IMR-90 (cell line): ENCODE results near the gene ZBTB8A. TPM values are rescaled to one million over a fixed set of nuclear protein-coding genes. Genes with fewer than 3 reads are reported as not detected.
A peak's percentile ranks its signal among the peaks of the same experiment; 100 is the strongest.

Experiments
- ATAC-seq: fragments of 200-7000 bp; cut with Tn5 transposase; 2 replicates; pipeline ENCODE4 v1.9.1; 2020; ENCODE audit warnings: low read depth, mild to moderate bottlenecking, moderate library complexity
- BruUV-seq: library from RNA; stranded (reverse); fragments of 400-500 nt; replicated peaks from 2 replicates; lab custom pipeline; 2021; lab: Mats Ljungman, UMichigan
- CTCF ChIA-PET: fragments of 300-600 bp; formaldehyde crosslinking; extraction: SDS; loops from one replicate; lab custom pipeline; 2021; ENCODE audit warnings: antibody characterized with exemption; lab: Yijun Ruan, JAX
- POLR2A ChIA-PET: fragments of 300-600 bp; sonication (Branson Sonifier 250); formaldehyde crosslinking; loops from one replicate; lab custom pipeline; 2022; ENCODE audit warnings: antibody characterized with exemption; ENCODE audit not compliant: unreplicated experiment; lab: Charles Lee
- DNase-seq: peaks from one replicate; pipeline ENCODE4 v3.0.0; 2013
- H2AFZ ChIP-seq: replicated peaks from 2 replicates; pipeline ENCODE3; 2013; ENCODE audit warnings: low read length, mild to moderate bottlenecking; ENCODE audit not compliant: poor library complexity
- H2AK5ac ChIP-seq: 2 replicates; pipeline ENCODE4 v1.6.1; 2013; ENCODE audit warnings: low read depth, low read length, inconsistent platforms
- H2AK9ac ChIP-seq: replicated peaks from 2 replicates; pipeline ENCODE3; 2013; ENCODE audit warnings: mild to moderate bottlenecking, low read depth, low read length, moderate library complexity; ENCODE audit not compliant: poor library complexity
- H2BK120ac ChIP-seq: 2 replicates; pipeline ENCODE4 v1.6.1; 2013; ENCODE audit warnings: low read depth, low read length, inconsistent platforms
- H2BK15ac ChIP-seq: 3 replicates; pipeline ENCODE4 v1.6.1; 2013; ENCODE audit warnings: low read depth, low read length, inconsistent platforms
- H2BK20ac ChIP-seq: 2 replicates; pipeline ENCODE4 v1.6.1; 2013; ENCODE audit warnings: low read depth, mild to moderate bottlenecking, inconsistent platforms, low read length, moderate library complexity
- H2BK5ac ChIP-seq: 2 replicates; pipeline ENCODE4 v1.6.1; 2013; ENCODE audit warnings: mild to moderate bottlenecking, low read depth, low read length, inconsistent platforms; ENCODE audit not compliant: poor library complexity, severe bottlenecking
- H3K14ac ChIP-seq: replicated peaks from 2 replicates; pipeline ENCODE4 v1.6.1; 2013; ENCODE audit warnings: low read depth, low read length, inconsistent platforms
- H3K18ac ChIP-seq: 2 replicates; pipeline ENCODE4 v1.6.1; 2013; ENCODE audit warnings: low read depth, low read length, control low read depth
- H3K23ac ChIP-seq: 2 replicates; pipeline ENCODE4 v1.6.1; 2013; ENCODE audit warnings: low read depth, low read length, inconsistent platforms
- H3K27ac ChIP-seq: 2 replicates; pipeline ENCODE4 v1.5.1; 2013; ENCODE audit warnings: mild to moderate bottlenecking, control low read depth, low read length; ENCODE audit not compliant: insufficient read depth
- H3K27me3 ChIP-seq: 2 replicates; pipeline ENCODE4 v1.6.1; 2013; ENCODE audit warnings: low read length; ENCODE audit not compliant: control insufficient read depth, insufficient read depth
- H3K36me3 ChIP-seq: 2 replicates; pipeline ENCODE4 v1.6.1; 2013; ENCODE audit warnings: low read length, mixed read lengths; ENCODE audit not compliant: control insufficient read depth, insufficient read depth
- H3K4ac ChIP-seq: 2 replicates; pipeline ENCODE4 v1.6.1; 2013; ENCODE audit warnings: low read depth, low read length, inconsistent platforms
- H3K4me1 ChIP-seq: 2 replicates; pipeline ENCODE4 v1.6.1; 2013; ENCODE audit warnings: low read length, mixed read lengths; ENCODE audit not compliant: control insufficient read depth, insufficient read depth
- H3K4me2 ChIP-seq: 2 replicates; pipeline ENCODE4 v1.6.1; 2013; ENCODE audit warnings: low read depth, mild to moderate bottlenecking, control low read depth, low read length, moderate library complexity
- H3K4me3 ChIP-seq: 2 replicates; pipeline ENCODE4 v1.5.1; 2013; ENCODE audit warnings: low read depth, mild to moderate bottlenecking, control low read depth, low read length, moderate library complexity; ENCODE audit not compliant: insufficient read depth
- H3K56ac ChIP-seq: 2 replicates; pipeline ENCODE4 v1.6.1; 2013; ENCODE audit warnings: low read length, inconsistent platforms; ENCODE audit not compliant: insufficient read depth; ENCODE audit errors: extremely low read depth
- H3K79me1 ChIP-seq, 2 experiments: 2 replicates each; pipeline ENCODE4 v1.6.1; 2013; ENCODE audit warnings: low read length in 2 of 2, inconsistent platforms in 1 of 2, low read depth in 1 of 2
- H3K9ac ChIP-seq: 2 replicates; pipeline ENCODE4 v1.6.1; 2013; ENCODE audit warnings: low read depth, low read length, control low read depth
- H3K9me1 ChIP-seq: 2 replicates; pipeline ENCODE4 v1.6.1; 2013; ENCODE audit warnings: low read length, inconsistent platforms; ENCODE audit not compliant: insufficient read depth
- H3K9me3 ChIP-seq: 2 replicates; pipeline ENCODE4 v1.6.1; 2013; ENCODE audit warnings: low read length; ENCODE audit not compliant: control insufficient read depth, insufficient read depth
- H4K20me1 ChIP-seq: 2 replicates; pipeline ENCODE4 v1.6.1; 2013; ENCODE audit warnings: low read length, inconsistent platforms; ENCODE audit not compliant: insufficient read depth
- H4K5ac ChIP-seq: 2 replicates; pipeline ENCODE4 v1.6.1; 2013; ENCODE audit warnings: mild to moderate bottlenecking, low read depth, low read length, control low read depth
- H4K8ac ChIP-seq, 2 experiments: 2 replicates each; pipeline ENCODE4 v1.6.1; 2013; ENCODE audit warnings: low read depth in 2 of 2, low read length in 2 of 2, control low read depth in 1 of 2, inconsistent platforms in 1 of 2
- H4K91ac ChIP-seq: 2 replicates; pipeline ENCODE4 v1.6.1; 2013; ENCODE audit warnings: low read depth, low read length, inconsistent platforms; ENCODE audit not compliant: insufficient read depth
- CEBPB ChIP-seq: IDR thresholded peaks from 2 replicates; pipeline ENCODE4 v1.6.1; 2012; ENCODE audit warnings: low read depth, low read length, improper control_type of control experiment
- MXI1 ChIP-seq: IDR thresholded peaks from 2 replicates; pipeline ENCODE4 v1.6.1; 2012; ENCODE audit warnings: low read depth, mild to moderate bottlenecking, low read length, moderate library complexity, borderline replicate concordance
- POLR2A ChIP-seq: IDR thresholded peaks from 2 replicates; pipeline ENCODE4 v1.6.1; 2012; ENCODE audit warnings: mild to moderate bottlenecking, low read depth, low read length
- WGBS, 2 experiments: methylation state at CpG; one replicate each; pipeline versions ENCODE4 v1.1.5 to v1.1.7; 2013; ENCODE audit warnings: missing lambda C conversion rate in 2 of 2; ENCODE audit not compliant: insufficient read length in 1 of 2; ENCODE audit errors: extremely low coverage in 2 of 2; 5-methylcytosine and 5-hydroxymethylcytosine counted together
- dilution Hi-C: fragments of 300-500 bp; cut with HindIII; formaldehyde crosslinking; loops from one replicate; pipeline ENCODE4 v1.14.3; 2018; ENCODE audit warnings: low sequenced_read_pairs; ENCODE audit not compliant: unreplicated experiment
- in situ Hi-C: fragments of 300-500 bp; cut with MboI; formaldehyde crosslinking; loops from 3 replicates; pipeline ENCODE4 v1.14.3; 2019; ENCODE audit warnings: low sequenced_read_pairs, inconsistent platforms, mixed read lengths
- intact Hi-C: fragments of 100-400 bp; cut with micrococcal nuclease; formaldehyde crosslinking; loops from 2 replicates; pipeline ENCODE4 v1.10.0; 2022
- polyA plus RNA-seq, 3 experiments: library from polyadenylated mRNA; depleted of rRNA; stranded (reverse); fragments of >200 nt; gene quantifications; 2 replicates each; pipeline ENCODE4 v1.2.3, GENCODE V29; 2012; ENCODE audit warnings: low replicate concordance in 1 of 3
- total RNA-seq: library from RNA; depleted of rRNA; stranded (reverse); fragments of >200 nt; gene quantifications from 2 replicates; pipeline ENCODE4 v1.2.3, GENCODE V29; 2012
- TF ChIP-seq, protein P1 (sequence below): fragments of 150-350 bp; IDR thresholded peaks from 2 replicates; pipeline ENCODE4 v1.6.1; 2017; ENCODE audit warnings: mild to moderate bottlenecking, antibody characterized with exemption, low read length, low read depth

ZBTB8A gene
- total and polyA plus RNA-seq, 2 of the 4 experiments (the other 2 are of a cell fraction), result 2.1 to 6.1 TPM

GRCh38 chr1:32647308-32648134, 108.3 kb downstream of the ZBTB8A start (continued):
- TF ChIP-seq, protein P1, sequence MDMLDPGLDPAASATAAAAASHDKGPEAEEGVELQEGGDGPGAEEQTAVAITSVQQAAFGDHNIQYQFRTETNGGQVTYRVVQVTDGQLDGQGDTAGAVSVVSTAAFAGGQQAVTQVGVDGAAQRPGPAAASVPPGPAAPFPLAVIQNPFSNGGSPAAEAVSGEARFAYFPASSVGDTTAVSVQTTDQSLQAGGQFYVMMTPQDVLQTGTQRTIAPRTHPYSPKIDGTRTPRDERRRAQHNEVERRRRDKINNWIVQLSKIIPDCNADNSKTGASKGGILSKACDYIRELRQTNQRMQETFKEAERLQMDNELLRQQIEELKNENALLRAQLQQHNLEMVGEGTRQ, result no peak

DNA sequence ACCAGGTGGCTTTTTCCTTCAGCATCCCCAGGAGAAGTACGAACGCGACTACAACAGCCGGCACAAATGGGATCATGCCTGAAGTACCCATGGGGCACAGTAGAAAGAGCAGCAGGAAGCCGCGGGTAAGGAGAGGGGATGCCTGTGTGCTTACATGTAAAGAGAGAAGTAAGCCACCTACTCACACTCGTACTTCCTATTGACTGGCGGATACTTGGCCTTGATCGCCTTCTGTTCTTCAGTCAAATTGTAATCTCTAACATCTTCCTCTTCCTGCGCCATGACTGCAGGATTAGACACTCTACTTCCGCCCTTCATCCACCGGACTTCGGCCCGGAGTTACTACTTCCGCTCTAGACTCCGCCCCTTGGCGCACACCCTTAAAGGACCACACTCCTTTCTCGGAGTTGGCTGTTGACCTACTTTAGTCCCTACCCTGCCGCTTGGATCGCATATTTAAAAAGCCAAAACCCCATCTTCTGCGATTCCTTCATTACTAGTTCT, 111.1 kb downstream of the ZBTB8A start, which contains the start of gene ZBTB8OS:
TSS of gene ZBTB8OS (minus strand) at position 303 of the 504 bp plus-strand sequence. CDS start at position 282, 21 bp downstream.
- Histone ChIP-seq H2AK9ac (peak within 1 kb of the TSS; percentile 99), H2BK15ac (peak within 1 kb of the TSS; percentile 61; the same call in 1 of the 3 replicates), H3K18ac (peak within 1 kb of the TSS; percentile 93), H3K4me1 (peaks cover 2% of the 10 kb centered on the region; the same call in 1 of the 2 replicates), H2BK20ac (peak within 1 kb of the TSS; percentile 39; the same call in 1 of the 2 replicates), H4K5ac (peak within 1 kb of the TSS; percentile 97), H2BK120ac (peak within 1 kb of the TSS; percentile 87), H3K14ac (peak within 1 kb of the TSS; percentile 99), H3K9me1 (no peaks in the 10 kb centered on the region; the same call in 1 of the 2 replicates), H3K9ac (peak within 1 kb of the TSS; percentile 95), H4K91ac (peak within 1 kb of the TSS; percentile 96), H3K4me2 (peak within 1 kb of the TSS; percentile 98), H4K8ac (peak within 1 kb of the TSS; percentile 81 to 99), H2AK5ac (peak within 1 kb of the TSS; percentile 91), H3K4me3 (peak within 1 kb of the TSS; percentile 97), H3K23ac (peak within 1 kb of the TSS; percentile 94), H3K4ac (peak within 1 kb of the TSS; percentile 98), H3K9me3 (no peaks in the 10 kb centered on the region), H3K27ac (peak within 1 kb of the TSS; percentile 96), H4K20me1 (peaks cover 10% of the 10 kb centered on the region), H3K27me3 (no peaks in the 10 kb centered on the region), H2AFZ (peak within 1 kb of the TSS; percentile 90), H3K36me3 (peaks cover 15% of the 10 kb centered on the region), H3K56ac (peak within 1 kb of the TSS; percentile 98), H3K79me1 (peaks cover 16 to 44% of the 10 kb centered on the region in 2 experiments), H2BK5ac (peak within 1 kb of the TSS; percentile 96)
- BruUV-seq, result no TSS peak
- dilution Hi-C loops, result no loop called here
- ChIA-PET CTCF (no interaction called here), POLR2A (interaction anchor here (0.6 kb wide), 1 partner anchor 411 kb away, joined by 3 read pairs; no protein-coding TSS in a partner anchor)
- TF ChIP-seq POLR2A (peak; percentile 73), CEBPB (no peak), MXI1 (peak; percentile 86)
- TF ChIP-seq, protein P1, result no peak
- in situ Hi-C loops, result no loop called here
- 0% methylated on average over 12 of the region's 21 CpGs; no CpG with 5 or more reads in 1 of the 2 experiments for WGBS, 2 experiments
- ATAC-seq, result peak; percentile 77
- intact Hi-C loops, result loop anchor here (2.0 kb wide), 2 partner anchors 53 to 201 kb away; partner anchors contain the start of gene SYNC
- DNase-seq, result peak; percentile 92
